ENCODE measurements around the gene NLRP9. TPM values are rescaled to one million over a fixed set of nuclear protein-coding genes. Genes with fewer than 3 reads are reported as not detected.

NLRP9 gene
- total and polyA plus RNA-seq, 2 of the 8 experiments (the other 6 are each of a cell fraction or from before 2014, with no cell fraction given): not detected

DNA sequence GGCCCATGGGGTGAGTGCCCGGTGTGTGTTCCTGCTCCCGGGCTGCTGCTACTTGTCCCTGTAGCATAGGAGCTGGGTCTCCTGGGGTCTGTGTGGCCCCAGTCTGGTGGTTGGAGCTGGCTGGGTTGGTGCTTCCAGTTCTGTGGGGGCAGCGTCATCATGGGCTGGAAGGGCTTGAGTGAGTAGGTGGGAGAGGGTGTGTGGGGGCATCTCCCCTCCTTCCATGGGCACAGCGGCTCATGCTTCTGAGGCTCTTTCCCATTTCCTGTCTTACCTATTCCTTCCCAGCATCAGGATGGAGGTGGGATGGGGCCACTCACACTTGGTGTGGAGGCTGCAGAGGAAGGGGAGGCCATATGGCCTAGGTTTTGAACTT, 71.2 kb downstream of the NLRP9 start:
- FAIRE-seq (no peak), DNase-seq (ENCODE audit: low read depth in 1 of 2, low spot score in 2 of 2) (no peak)
- Histone ChIP-seq H3K9me3 (ENCODE audit: insufficient read depth in 2 of 2, low read depth in 1 of 2, low read length in 1 of 2) (no peaks in the 10 kb centered on the region), H3K4me2 (ENCODE audit: insufficient read depth in 1 of 2, low read depth in 2 of 2, low read length in 2 of 2) (no peak overlapping the region), H2AFZ (ENCODE audit: low read length) (no peak overlapping the region), H3K23ac (ENCODE audit: insufficient read length) (no peak overlapping the region), H3K9ac (replicated peaks in 1 of 4; ENCODE audit: extremely low read depth in 1 of 4, low read depth in 3 of 4, low read length in 3 of 4) (no peak overlapping the region), H2AK5ac (ENCODE audit: low read depth, low read length) (no peak overlapping the region), H3K27me3 (replicated peaks in 1 of 4; ENCODE audit: control insufficient read depth in 3 of 4, extremely low read depth in 1 of 4, insufficient read depth in 3 of 4, low read length in 3 of 4) (no peaks in the 10 kb centered on the region), H4K8ac (ENCODE audit: extremely low read depth, insufficient read depth, low read length) (no peak overlapping the region), H2BK20ac (ENCODE audit: low read length) (no peak overlapping the region), H3K4me1 (replicated peaks in 1 of 4; ENCODE audit: control insufficient read depth in 3 of 4, insufficient read depth in 4 of 4, low read length in 3 of 4) (peaks cover 0 to 5% (median 2%) of the 10 kb centered on the region in 4 experiments; a peak in 5 of 7 replicates), H3K79me2 (ENCODE audit: control insufficient read depth in 1 of 2, insufficient read depth in 2 of 2, low read length in 2 of 2) (peaks cover 7 to 70% of the 10 kb centered on the region in 2 experiments; a peak in 3 of 4 replicates), H2BK5ac (ENCODE audit: low read depth, low read length) (no peak overlapping the region), H3K36me3 (ENCODE audit: control insufficient read depth in 2 of 4, insufficient read depth in 4 of 4, low read length in 3 of 4) (peaks cover 54 to 71% (median 63%) of the 10 kb centered on the region in 4 experiments), H3K4ac (replicated peaks; ENCODE audit: insufficient read length, low read depth, low read length) (no peak overlapping the region), H3K23me2 (ENCODE audit: low read depth, low read length) (no peaks in the 10 kb centered on the region), H3K4me3 (ENCODE audit: extremely low read depth in 1 of 4, insufficient read depth in 2 of 4, low read depth in 3 of 4, low read length in 4 of 4) (no peak overlapping the region), H3K27ac (ENCODE audit: low read depth, low read length) (no peak overlapping the region), H3K14ac (ENCODE audit: insufficient read length) (no peak overlapping the region), H4K91ac (replicated peaks; ENCODE audit: insufficient read length, low read length) (no peak overlapping the region), H2BK15ac (ENCODE audit: low read length) (no peak overlapping the region), H3K18ac (ENCODE audit: extremely low read depth, low read length) (no peak overlapping the region), H3K56ac (replicated peaks; ENCODE audit: insufficient read length, low read depth, low read length) (no peak overlapping the region), H4K5ac (ENCODE audit: insufficient read length, low read depth, low read length) (no peak overlapping the region), H2BK120ac (replicated peaks; ENCODE audit: low read depth, low read length) (no peak overlapping the region), H3K79me1 (ENCODE audit: low read depth, low read length) (peaks cover 15% of the 10 kb centered on the region), H4K20me1 (replicated peaks in 1 of 2; ENCODE audit: control insufficient read depth in 1 of 2, insufficient read depth in 2 of 2, low read length in 2 of 2) (peaks cover 43 to 56% of the 10 kb centered on the region in 2 experiments), H2BK12ac (ENCODE audit: low read depth, low read length) (no peak overlapping the region)
- WGBS, 2 experiments (ENCODE audit: extremely low coverage in 1 of 2, insufficient coverage in 1 of 2, insufficient read length in 1 of 2, insufficient replicate concordance in 2 of 2, low coverage in 1 of 2, low lambda C conversion rate in 2 of 2, missing lambda C conversion rate in 1 of 2): 98% methylated on average over 4 of the region's 4 CpGs; no CpG with 5 or more reads in 1 of the 2 experiments
- POLR2A ChIA-PET (ENCODE audit: partially characterized antibody): interaction anchor here (1.0 to 7.1 kb wide), 4 partner anchors 9 to 27 kb away, joined by 3 to 75 read pairs (median 4); no protein-coding TSS in a partner anchor
- no peak for TF ChIP-seq TAF7 (optimal IDR thresholded peaks at IDR 0.05; ENCODE audit: borderline replicate concordance, low read depth, low read length)
- no peak for TF ChIP-seq NRF1 (IDR thresholded peaks at IDR 0.05; ENCODE audit: low read depth, low read length)
- CTCF ChIA-PET (ENCODE audit: partially characterized antibody): interaction anchor here (1.1 kb wide), 1 partner anchor 14 kb away, joined by 3 read pairs; no protein-coding TSS in a partner anchor

Data from H1 (cell line).